ENCODE results near the gene NMT1. TPM values are rescaled to one million over a fixed set of nuclear protein-coding genes. Genes with fewer than 3 reads are reported as not detected.
A peak's percentile ranks its signal among the peaks of the same experiment; 100 is the strongest.

The NMT1 gene
- total RNA-seq, 5 donors from 2014 or later (not counting 1 experiment from before 2014, with no cell fraction given) = 79.5 to 139 (median 125) TPM

DNA sequence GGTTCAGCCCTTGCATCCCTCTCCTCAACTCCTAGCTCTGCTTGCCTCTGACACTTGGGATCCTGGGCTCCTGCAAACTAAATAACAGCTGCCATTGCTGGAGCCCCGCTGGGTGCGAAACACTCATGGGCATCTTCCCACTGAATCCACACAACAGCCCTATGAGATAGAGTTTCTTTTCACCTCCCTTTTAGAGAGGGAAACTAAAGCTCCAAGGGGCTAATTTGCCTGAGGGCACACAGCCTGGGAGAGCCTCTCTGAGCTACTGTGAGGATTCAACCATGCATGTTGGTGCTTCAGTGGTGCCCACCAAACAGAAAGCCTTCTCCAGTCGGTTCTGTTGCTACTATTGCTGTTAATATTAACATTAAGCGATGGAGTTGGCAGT lies 78.4 kb downstream of the NMT1 start:
- ATAC-seq (replicated peaks in 1 of 4) (no peak), DNase-seq (no peak)
- no peak overlapping the region for H3K27ac Mint-ChIP-seq
- 67% methylated on average over 1 of the region's 4 CpGs for WGBS (ENCODE audit: insufficient coverage)
- no peak overlapping the region for H3K4me3 Mint-ChIP-seq
- H3K36me3 ChIP-seq (ENCODE audit: control insufficient read depth in 2 of 2, extremely low read depth in 1 of 2, insufficient read depth in 1 of 2, low read length in 1 of 2) = peaks cover 0 to 5% of the 10 kb centered on the region in 2 donors
- no peaks in the 10 kb centered on the region for H3K27me3 Mint-ChIP-seq
- H3K9me3 Mint-ChIP-seq = no peaks in the 10 kb centered on the region
- no peak overlapping the region for H3K27ac ChIP-seq (ENCODE audit: low read length)
- peaks cover 2% of the 10 kb centered on the region for H3K36me3 Mint-ChIP-seq
- no peak overlapping the region for H3K4me3 ChIP-seq (ENCODE audit: control insufficient read depth in 1 of 2, extremely low read depth in 1 of 2, low read length in 1 of 2)
- ChIA-PET POLR2A (interaction anchor here in 1 of 2 donors (0.8 kb wide), 1 partner anchor 9 kb away, joined by 3 read pairs; the partner anchor contains the start of gene HEXIM1), CTCF (interaction anchor here in 1 of 2 donors (0.7 kb wide), 1 partner anchor 58 kb away, joined by 3 read pairs; no protein-coding TSS in a partner anchor)
- H3K9me3 ChIP-seq = no peaks in the 10 kb centered on the region
- H3K4me1 ChIP-seq (ENCODE audit: control insufficient read depth in 1 of 2, extremely low read depth in 1 of 2, insufficient read depth in 2 of 2, low read length in 2 of 2) = peaks cover 4 to 34% of the 10 kb centered on the region in 2 experiments
- no peaks in the 10 kb centered on the region for H3K27me3 ChIP-seq (replicated peaks in 1 of 2; ENCODE audit: control insufficient read depth in 2 of 2, extremely low read depth in 1 of 2, insufficient read depth in 2 of 2, low read length in 1 of 2)
- peaks cover 31 to 39% (median 33%) of the 10 kb centered on the region in 3 donors for H3K4me1 Mint-ChIP-seq

DNA sequence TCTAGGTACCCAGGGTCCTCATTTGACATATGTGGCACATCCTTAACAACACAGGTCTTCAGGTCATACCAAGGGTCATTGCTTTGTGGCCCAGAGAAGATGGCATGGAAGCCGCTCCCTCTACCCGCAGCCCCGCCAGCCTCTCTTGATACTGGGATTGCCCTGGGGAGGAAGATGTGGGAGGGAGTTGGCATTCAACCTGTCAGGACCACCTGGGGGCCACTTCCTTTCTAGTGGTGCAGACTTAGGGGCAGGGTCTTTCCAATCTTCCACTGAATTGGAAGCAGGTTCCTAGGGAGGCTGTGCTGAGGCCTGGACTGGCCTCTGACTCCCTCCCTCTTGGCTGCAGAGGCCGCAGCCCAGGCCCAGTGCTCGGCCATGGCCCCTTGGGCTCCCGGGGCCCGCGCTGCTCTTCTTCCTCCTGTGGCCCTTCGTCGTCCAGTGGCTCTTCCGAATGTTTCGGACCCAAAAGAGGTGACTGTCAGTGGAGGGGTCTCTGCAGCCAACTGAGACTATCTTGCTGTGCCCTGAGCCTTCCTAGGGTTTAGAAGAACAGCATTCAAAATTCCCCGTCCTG lies 82.1 kb downstream of the NMT1 start:
- Mint-ChIP-seq H3K9me3 (no peaks in the 10 kb centered on the region), H3K4me1 (peaks cover 35 to 55% (median 44%) of the 10 kb centered on the region in 3 donors), H3K27me3 (peaks cover 0 to 2% of the 10 kb centered on the region in 2 donors), H3K36me3 (peaks cover 1% of the 10 kb centered on the region), H3K27ac (peak overlapping the region; percentile 79 to 82), H3K4me3 (peak overlapping the region; percentile 67 to 100 (median 68))
- 95% methylated on average over 8 of the region's 13 CpGs for WGBS (ENCODE audit: insufficient coverage)
- Histone ChIP-seq H3K9me3 (no peaks in the 10 kb centered on the region), H3K36me3 (ENCODE audit: control insufficient read depth in 2 of 2, extremely low read depth in 1 of 2, insufficient read depth in 1 of 2, low read length in 1 of 2) (peaks cover under 1 to 5% of the 10 kb centered on the region in 2 donors), H3K4me3 (ENCODE audit: control insufficient read depth in 1 of 2, extremely low read depth in 1 of 2, low read length in 1 of 2) (peak overlapping the region in 1 of 2 donors; percentile 69), H3K27me3 (replicated peaks in 1 of 2; ENCODE audit: control insufficient read depth in 2 of 2, extremely low read depth in 1 of 2, insufficient read depth in 2 of 2, low read length in 1 of 2) (no peaks in the 10 kb centered on the region), H3K27ac (ENCODE audit: low read length) (no peak overlapping the region), H3K4me1 (ENCODE audit: control insufficient read depth in 1 of 2, extremely low read depth in 1 of 2, insufficient read depth in 2 of 2, low read length in 2 of 2) (peaks cover 18 to 45% of the 10 kb centered on the region in 2 experiments)
- ATAC-seq (replicated peaks in 1 of 4) (no peak), DNase-seq (no peak)
- CTCF ChIA-PET = interaction anchor here (0.7 to 2.4 kb wide), 2 partner anchors 8 to 86 kb away, joined by 5 to 13 read pairs; partner anchors contain the start of gene ACBD4 (in 1 of the 2)
- POLR2A ChIA-PET = no interaction called here

GRCh38 chr17:45143767-45144198 lies 82.7 kb downstream of the NMT1 start:
- ChIA-PET CTCF (interaction anchor here (1.1 to 2.4 kb wide), 2 partner anchors 8 kb away, joined by 3 to 13 read pairs; partner anchors contain the start of gene ACBD4 (in 2 of the 2)), POLR2A (no interaction called here)
- DNase-seq (peak in 4 of 35 experiments; percentile 25 to 37 (median 32)), ATAC-seq (replicated peaks in 1 of 4) (no peak)
- Mint-ChIP-seq H3K36me3 (no peaks in the 10 kb centered on the region), H3K4me3 (peak overlapping the region; percentile 67 to 100 (median 68)), H3K9me3 (no peaks in the 10 kb centered on the region), H3K27me3 (peaks cover 0 to 2% of the 10 kb centered on the region in 2 donors), H3K4me1 (peaks cover 41 to 59% (median 44%) of the 10 kb centered on the region in 3 donors), H3K27ac (peak overlapping the region; percentile 79 to 82)
- Histone ChIP-seq H3K36me3 (ENCODE audit: control insufficient read depth in 2 of 2, extremely low read depth in 1 of 2, insufficient read depth in 1 of 2, low read length in 1 of 2) (peaks cover 0 to 5% of the 10 kb centered on the region in 2 donors), H3K27ac (ENCODE audit: low read length) (peak overlapping the region; percentile 50), H3K4me1 (ENCODE audit: control insufficient read depth in 1 of 2, extremely low read depth in 1 of 2, insufficient read depth in 2 of 2, low read length in 2 of 2) (peaks cover 18 to 48% of the 10 kb centered on the region in 2 experiments), H3K27me3 (replicated peaks in 1 of 2; ENCODE audit: control insufficient read depth in 2 of 2, extremely low read depth in 1 of 2, insufficient read depth in 2 of 2, low read length in 1 of 2) (no peaks in the 10 kb centered on the region), H3K9me3 (no peaks in the 10 kb centered on the region), H3K4me3 (ENCODE audit: control insufficient read depth in 1 of 2, extremely low read depth in 1 of 2, low read length in 1 of 2) (peak overlapping the region; percentile 41 to 69)
- WGBS (ENCODE audit: insufficient coverage) = 40% methylated on average over 8 of the region's 21 CpGs

GRCh38 chr17:45144199-45145034 lies 83.3 kb downstream of the NMT1 start:
- ChIA-PET POLR2A (interaction anchor here in 1 of 2 donors (0.6 kb wide), 1 partner anchor 29 kb away, joined by 3 read pairs; no protein-coding TSS in a partner anchor), CTCF (interaction anchor here (1.1 to 2.4 kb wide), 2 partner anchors 9 kb away, joined by 3 to 13 read pairs; partner anchors contain the start of gene ACBD4 (in 2 of the 2))
- Mint-ChIP-seq H3K27ac (peak overlapping the region; percentile 79 to 82), H3K27me3 (peaks cover 0 to 2% of the 10 kb centered on the region in 2 donors), H3K4me3 (peak overlapping the region; percentile 67 to 100 (median 68)), H3K36me3 (no peaks in the 10 kb centered on the region), H3K4me1 (peaks cover 45 to 60% (median 48%) of the 10 kb centered on the region in 3 donors), H3K9me3 (no peaks in the 10 kb centered on the region)
- Histone ChIP-seq H3K36me3 (ENCODE audit: control insufficient read depth in 2 of 2, extremely low read depth in 1 of 2, insufficient read depth in 1 of 2, low read length in 1 of 2) (peaks cover 0 to 5% of the 10 kb centered on the region in 2 donors), H3K9me3 (no peaks in the 10 kb centered on the region), H3K27me3 (replicated peaks in 1 of 2; ENCODE audit: control insufficient read depth in 2 of 2, extremely low read depth in 1 of 2, insufficient read depth in 2 of 2, low read length in 1 of 2) (no peaks in the 10 kb centered on the region), H3K4me1 (ENCODE audit: control insufficient read depth in 1 of 2, extremely low read depth in 1 of 2, insufficient read depth in 2 of 2, low read length in 2 of 2) (peaks cover 18 to 55% of the 10 kb centered on the region in 2 experiments), H3K4me3 (ENCODE audit: control insufficient read depth in 1 of 2, extremely low read depth in 1 of 2, low read length in 1 of 2) (peak overlapping the region; percentile 41 to 69), H3K27ac (ENCODE audit: low read length) (peak overlapping the region; percentile 50)
- peak in 2 of 35 experiments; percentile 24 to 43 for DNase-seq
- ATAC-seq (replicated peaks in 1 of 4) = no peak
- 27% methylated on average over 59 of the region's 71 CpGs for WGBS (ENCODE audit: insufficient coverage)

- ChIA-PET POLR2A (interaction anchor here (0.6 to 0.7 kb wide), 2 partner anchors 16 to 28 kb away, joined by 3 to 5 read pairs; no protein-coding TSS in a partner anchor), CTCF (interaction anchor here in 1 of 2 donors (2.4 kb wide), 1 partner anchor 10 kb away, joined by 13 read pairs; the partner anchor contains the start of gene ACBD4)
- Histone ChIP-seq H3K27me3 (replicated peaks in 1 of 2; ENCODE audit: control insufficient read depth in 2 of 2, extremely low read depth in 1 of 2, insufficient read depth in 2 of 2, low read length in 1 of 2) (no peaks in the 10 kb centered on the region), H3K36me3 (ENCODE audit: control insufficient read depth in 2 of 2, extremely low read depth in 1 of 2, insufficient read depth in 1 of 2, low read length in 1 of 2) (peaks cover 0 to 5% of the 10 kb centered on the region in 2 donors), H3K4me3 (ENCODE audit: control insufficient read depth in 1 of 2, extremely low read depth in 1 of 2, low read length in 1 of 2) (peak overlapping the region in 1 of 2 donors; percentile 69), H3K9me3 (no peaks in the 10 kb centered on the region), H3K4me1 (ENCODE audit: control insufficient read depth in 1 of 2, extremely low read depth in 1 of 2, insufficient read depth in 2 of 2, low read length in 2 of 2) (peaks cover 18 to 60% of the 10 kb centered on the region in 2 experiments), H3K27ac (ENCODE audit: low read length) (no peak overlapping the region)
- DNase-seq (no peak), ATAC-seq (replicated peaks in 1 of 4) (no peak)
- 89% methylated on average over 8 of the region's 8 CpGs for WGBS (ENCODE audit: insufficient coverage)
- H3K9me3 Mint-ChIP-seq = no peaks in the 10 kb centered on the region
- H3K36me3 Mint-ChIP-seq = no peaks in the 10 kb centered on the region
- peak overlapping the region; percentile 31 to 100 (median 56) for H3K4me3 Mint-ChIP-seq
- peaks cover 49 to 65% (median 54%) of the 10 kb centered on the region in 3 donors for H3K4me1 Mint-ChIP-seq
- H3K27ac Mint-ChIP-seq = peak overlapping the region; percentile 65 to 79
- H3K27me3 Mint-ChIP-seq = peaks cover 0 to 2% of the 10 kb centered on the region in 2 donors
Measured at GRCh38 chr17:45145035-45145389, 83.9 kb downstream of the NMT1 start.
